GM13977 (cell line): ENCODE data around the gene PTPRK.

ENCODE experiments used
- DNase-seq: peaks from one replicate; pipeline ENCODE4 v3.0.0; 2012; ENCODE audit warnings: low spot score
- in situ Hi-C: fragments of 300-500 bp; cut with MboI; formaldehyde crosslinking; loops from one replicate; pipeline ENCODE4 v1.12.0; 2022; ENCODE audit warnings: low sequenced_read_pairs, low pct_unique_long_range_greater_than_20kb, mixed read lengths, inconsistent platforms; ENCODE audit not compliant: unreplicated experiment
- TF ChIP-seq, protein P1 (sequence below): IDR thresholded peaks from 2 replicates; pipeline ENCODE4 v1.5.1; 2012; ENCODE audit warnings: mild to moderate bottlenecking, control low read depth; ENCODE audit not compliant: insufficient read depth; ENCODE audit errors: extremely low read depth, missing control alignments

PTPRK gene

GRCh38 chr6:127949251-127949650 lies 571.1 kb downstream of the PTPRK start:
- TF ChIP-seq, protein P1, sequence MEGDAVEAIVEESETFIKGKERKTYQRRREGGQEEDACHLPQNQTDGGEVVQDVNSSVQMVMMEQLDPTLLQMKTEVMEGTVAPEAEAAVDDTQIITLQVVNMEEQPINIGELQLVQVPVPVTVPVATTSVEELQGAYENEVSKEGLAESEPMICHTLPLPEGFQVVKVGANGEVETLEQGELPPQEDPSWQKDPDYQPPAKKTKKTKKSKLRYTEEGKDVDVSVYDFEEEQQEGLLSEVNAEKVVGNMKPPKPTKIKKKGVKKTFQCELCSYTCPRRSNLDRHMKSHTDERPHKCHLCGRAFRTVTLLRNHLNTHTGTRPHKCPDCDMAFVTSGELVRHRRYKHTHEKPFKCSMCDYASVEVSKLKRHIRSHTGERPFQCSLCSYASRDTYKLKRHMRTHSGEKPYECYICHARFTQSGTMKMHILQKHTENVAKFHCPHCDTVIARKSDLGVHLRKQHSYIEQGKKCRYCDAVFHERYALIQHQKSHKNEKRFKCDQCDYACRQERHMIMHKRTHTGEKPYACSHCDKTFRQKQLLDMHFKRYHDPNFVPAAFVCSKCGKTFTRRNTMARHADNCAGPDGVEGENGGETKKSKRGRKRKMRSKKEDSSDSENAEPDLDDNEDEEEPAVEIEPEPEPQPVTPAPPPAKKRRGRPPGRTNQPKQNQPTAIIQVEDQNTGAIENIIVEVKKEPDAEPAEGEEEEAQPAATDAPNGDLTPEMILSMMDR = no peak
- DNase-seq = no peak
- in situ Hi-C loops = no loop called here

GRCh38 chr6:127946388-127946787 lies 574.0 kb downstream of the PTPRK start:
- TF ChIP-seq, protein P1 = no peak
- in situ Hi-C loops = no loop called here
- no peak for DNase-seq

DNA sequence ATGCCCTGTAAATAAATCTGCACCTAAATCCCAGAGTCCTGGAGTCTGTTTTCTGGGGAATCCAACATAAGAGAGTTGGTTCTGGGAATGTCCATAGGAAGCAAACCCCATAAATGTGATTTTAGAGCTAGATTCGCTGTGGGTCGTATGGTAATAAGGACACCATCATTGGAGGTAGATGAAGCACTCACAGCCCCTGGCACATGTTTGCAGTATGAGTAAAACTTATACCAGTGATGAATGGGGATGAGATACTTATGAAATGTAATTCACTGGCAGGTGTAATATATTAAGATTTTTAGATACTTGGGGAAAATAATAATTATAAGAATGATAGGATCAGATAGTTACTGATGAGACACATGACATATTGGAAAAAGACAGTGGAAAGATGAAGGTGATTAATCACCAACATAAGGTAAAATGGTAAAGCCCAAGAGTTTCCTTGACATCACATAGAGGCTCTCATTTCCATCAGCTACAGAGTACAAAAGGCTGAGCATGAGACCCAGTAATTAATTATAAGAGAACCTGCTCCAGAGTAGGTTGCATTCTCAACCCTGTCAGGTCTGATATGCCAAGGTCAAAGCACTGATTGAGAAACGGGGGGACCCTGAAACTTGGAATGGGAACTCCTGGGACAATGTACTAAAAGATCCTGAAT lies 574.8 kb downstream of the PTPRK start:
- in situ Hi-C loops = no loop called here
- TF ChIP-seq, protein P1 = no peak
- DNase-seq = no peak

GRCh38 chr6:127941228-127941627 lies 579.2 kb downstream of the PTPRK start:
- in situ Hi-C loops = no loop called here
- TF ChIP-seq, protein P1 = no peak
- DNase-seq = no peak

GRCh38 chr6:127939442-127940066 lies 580.8 kb downstream of the PTPRK start:
- TF ChIP-seq, protein P1 = no peak

DNA sequence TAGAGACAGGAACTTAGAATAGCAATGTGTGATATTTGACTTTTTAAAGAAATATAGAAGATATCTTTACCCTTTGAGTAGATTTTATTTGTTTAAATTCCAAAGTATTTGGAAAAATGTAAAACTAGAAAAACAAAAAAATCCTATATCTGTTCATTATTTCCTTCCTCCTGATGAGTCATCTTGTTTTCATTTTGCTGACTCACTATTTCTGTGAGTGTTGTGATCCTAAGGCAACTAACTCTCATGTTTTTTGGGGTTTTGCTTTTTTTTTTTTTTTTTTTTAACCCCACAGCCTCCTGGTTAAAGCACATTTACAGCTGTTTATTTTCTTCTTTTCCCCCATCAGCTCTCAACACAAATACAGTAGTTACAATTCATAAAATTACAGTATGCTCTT lies 581.7 kb downstream of the PTPRK start:
- TF ChIP-seq, protein P1 = no peak
- in situ Hi-C loops = no loop called here
- no peak for DNase-seq

More at GRCh38 chr6:127939442-127940066, 580.8 kb downstream of the PTPRK start:
- in situ Hi-C loops = no loop called here
- DNase-seq = no peak
